Activated T-cell treated with anti-CD3 and anti-CD28 coated beads for 1 hour (primary cell): ENCODE results near the gene MKS1.
A peak's percentile ranks its signal among the peaks of the same experiment; 100 is the strongest.

ENCODE experiments used
- DNase-seq: peaks from one replicate; pipeline ENCODE4 v3.0.0-alpha.2; 2020; ENCODE audit warnings: low read depth

Gene MKS1

GRCh38 chr17:58200024-58200633, 18.9 kb downstream of the MKS1 start:
- DNase-seq, result peak; percentile 43

DNA sequence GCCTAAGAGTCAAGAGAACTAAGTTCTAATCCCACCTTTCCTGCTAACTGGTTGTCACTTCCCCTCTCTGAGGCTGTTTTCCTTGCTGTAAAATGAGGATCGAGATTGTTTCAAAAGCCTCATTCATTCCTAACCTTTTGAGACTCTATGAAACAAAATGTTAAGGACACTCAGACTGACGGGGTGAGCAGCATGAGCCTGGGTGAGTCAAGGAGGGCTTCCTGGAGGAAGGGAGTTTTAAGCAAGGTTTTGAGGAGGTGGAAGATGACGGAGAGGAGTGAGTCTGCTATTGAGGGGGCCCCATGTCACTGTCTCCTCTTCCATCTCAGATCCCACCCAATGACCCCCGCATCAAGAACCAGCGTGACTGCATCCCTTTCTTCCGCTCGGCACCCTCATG, 22.4 kb downstream of the MKS1 start:
- DNase-seq, result no peak

GRCh38 chr17:58195518-58196123, 23.4 kb downstream of the MKS1 start:
- DNase-seq, result no peak

DNA sequence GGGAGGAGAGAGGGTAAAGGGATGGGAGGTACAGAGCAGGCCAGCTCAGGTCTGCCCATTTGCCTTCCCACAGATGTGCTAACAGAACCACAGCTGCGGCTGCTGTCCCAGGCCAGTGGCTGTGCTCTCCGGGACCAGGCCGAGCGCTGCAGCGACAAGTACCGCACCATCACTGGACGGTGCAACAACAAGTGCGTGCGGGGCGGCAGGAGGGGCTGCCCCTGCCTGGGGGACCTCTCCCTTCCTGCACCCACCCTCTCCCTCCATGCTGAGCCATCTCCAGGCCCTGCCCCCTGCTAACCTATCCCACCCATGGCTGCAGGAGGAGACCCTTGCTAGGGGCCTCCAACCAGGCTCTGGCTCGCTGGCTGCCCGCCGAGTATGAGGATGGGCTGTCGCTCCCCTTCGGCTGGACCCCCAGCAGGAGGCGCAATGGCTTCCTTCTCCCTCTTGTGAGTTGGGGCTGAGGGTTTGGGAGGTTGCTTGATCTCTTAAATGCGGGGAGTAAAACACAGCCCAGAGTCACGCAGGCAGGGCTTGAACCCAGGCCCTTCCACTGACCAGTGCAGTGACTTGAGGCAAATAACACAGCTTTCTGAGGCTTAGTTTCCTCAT, 25.3 kb downstream of the MKS1 start:
- DNase-seq, result no peak

- DNase-seq, result no peak
These were observed 26.4 kb downstream of the MKS1 start, which contains the start of gene EPX for GRCh38 chr17:58192612-58193011. Gene EPX (plus strand): TSS chr17:58192726. CDS start chr17:58192847, 121 bp downstream.

DNA sequence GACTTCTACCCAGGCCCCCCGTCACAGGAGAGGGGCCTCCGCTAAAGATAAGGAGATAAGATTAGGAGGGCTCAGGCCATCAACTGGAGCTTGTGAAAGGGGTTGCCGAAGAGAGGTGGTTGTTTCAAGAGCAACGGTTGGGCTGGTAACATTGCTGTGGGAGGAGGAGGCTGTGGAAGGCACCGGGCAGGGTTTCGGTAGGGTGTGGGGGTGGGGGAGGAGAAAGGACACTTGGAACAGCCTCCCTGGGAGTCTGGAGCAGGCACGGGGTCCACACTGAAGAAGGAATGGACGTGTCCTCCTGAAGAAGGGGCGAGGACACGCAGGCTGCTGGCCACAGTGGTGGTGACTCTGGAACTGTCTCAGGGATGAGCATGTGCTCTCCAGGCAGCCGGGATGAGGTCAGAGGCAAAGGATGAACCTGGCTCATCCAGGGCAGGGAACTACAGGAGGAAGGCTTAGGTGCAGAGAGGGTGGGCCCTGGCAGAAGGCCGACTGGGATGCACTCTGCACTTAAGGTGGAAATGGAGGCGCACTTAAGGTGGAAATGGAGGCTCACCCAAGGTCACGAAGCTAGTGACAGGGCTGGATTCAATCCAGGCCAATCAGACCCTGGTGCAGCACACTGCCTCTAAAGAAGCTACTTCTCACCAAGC, 27.7 kb downstream of the MKS1 start:
- no peak for DNase-seq

DNA sequence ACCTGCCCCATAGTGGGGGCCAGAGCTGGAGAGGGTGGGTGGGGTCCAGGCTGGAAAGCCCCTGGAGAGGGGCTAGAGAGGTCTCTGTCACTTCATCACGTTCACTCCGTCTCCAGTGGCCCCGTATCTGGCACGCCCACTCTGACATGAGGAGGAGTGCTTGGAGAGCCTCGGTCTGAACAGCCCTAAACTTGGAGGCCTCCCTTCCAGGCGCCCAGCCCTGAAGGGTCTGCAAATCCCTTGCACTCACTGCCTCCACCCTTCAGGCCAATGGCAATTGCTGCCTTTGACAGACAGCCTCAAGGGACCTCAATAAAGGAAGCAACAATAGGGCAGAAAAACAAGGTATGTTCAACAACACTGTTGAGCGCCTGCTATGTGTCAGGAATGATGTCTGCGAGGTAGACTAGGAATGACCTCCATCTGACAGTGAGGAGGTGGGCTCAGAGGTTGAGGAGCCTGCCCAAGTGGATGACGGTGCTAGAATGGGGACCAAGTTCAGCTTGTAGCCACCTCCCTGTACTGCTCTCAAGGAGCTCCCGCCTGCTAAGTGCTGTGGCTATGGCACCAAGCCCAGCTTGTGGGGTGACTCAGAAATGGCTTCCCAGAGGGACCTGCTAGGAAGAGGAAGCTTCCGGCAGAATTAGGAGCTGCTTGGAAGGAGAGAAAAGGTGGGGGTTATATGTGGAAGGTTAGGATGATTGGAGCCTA, 29.5 kb downstream of the MKS1 start:
- no peak for DNase-seq

- no peak for DNase-seq
These were observed 31.4 kb downstream of the MKS1 start for GRCh38 chr17:58187675-58188074.

- no peak for DNase-seq
These were observed 32.0 kb downstream of the MKS1 start for GRCh38 chr17:58187063-58187462.

- no peak for DNase-seq
These were observed 32.5 kb downstream of the MKS1 start for GRCh38 chr17:58186591-58186990.

DNA sequence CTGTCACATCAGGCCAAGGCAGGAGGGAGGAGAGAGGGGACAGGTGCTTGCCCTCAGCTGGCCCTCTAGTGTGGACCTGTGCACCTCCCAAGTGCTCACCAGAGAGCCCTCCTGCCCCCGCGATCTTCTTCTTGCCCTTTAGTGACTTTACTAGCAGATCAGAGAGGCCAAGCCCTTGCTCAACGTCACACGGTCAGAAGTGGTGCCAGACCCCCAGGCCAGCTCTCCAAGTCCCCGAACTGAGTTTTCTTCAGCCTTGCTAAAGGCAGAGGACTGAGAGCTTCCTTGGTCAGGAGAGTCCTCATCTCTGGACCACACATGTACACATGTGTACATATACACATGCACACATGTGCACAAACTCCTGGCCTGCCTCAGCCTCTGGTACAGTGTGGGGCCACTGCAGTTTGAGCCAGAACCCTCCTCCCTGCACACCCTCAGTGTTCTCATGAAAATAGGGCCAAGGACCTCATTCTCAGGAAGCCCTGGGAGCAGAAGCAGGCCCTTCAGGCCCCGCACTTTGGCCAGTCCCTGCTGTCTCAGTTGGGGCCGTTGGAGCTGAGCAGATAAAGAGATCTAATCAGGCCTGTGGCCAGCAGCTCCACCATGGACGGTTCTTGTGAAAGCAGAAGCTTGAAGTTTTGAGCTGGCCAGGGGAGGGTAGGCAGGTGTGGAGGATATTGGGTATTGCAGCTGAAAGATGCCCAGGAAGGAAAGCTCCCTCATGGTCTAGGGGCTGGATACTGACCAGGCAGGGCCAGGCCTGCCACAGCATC, 33.9 kb downstream of the MKS1 start:
- DNase-seq, result no peak

- DNase-seq, result no peak
These were observed 34.6 kb downstream of the MKS1 start for GRCh38 chr17:58184308-58184985.

DNA sequence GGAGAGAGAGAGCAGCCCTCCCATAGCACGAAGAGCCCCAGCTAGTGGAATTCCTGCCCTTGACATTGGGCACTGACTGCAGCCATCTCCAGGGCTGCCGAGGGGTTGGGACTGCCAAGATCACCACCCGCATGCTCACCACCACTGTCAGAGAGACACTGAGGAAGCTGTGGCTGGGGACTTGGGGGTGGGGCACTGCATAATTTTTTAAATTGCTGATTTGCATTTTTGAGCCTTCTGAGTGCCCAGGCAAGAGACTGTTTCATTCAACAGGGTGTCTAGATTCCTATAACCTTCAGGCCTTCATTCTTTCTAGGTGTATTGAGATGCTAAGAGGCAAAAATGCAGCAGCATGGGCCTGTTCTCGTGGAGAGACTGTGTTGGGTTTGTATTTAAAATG, 35.5 kb downstream of the MKS1 start:
- DNase-seq, result no peak

GRCh38 chr17:58181796-58182195, 37.3 kb downstream of the MKS1 start:
- no peak for DNase-seq

DNA sequence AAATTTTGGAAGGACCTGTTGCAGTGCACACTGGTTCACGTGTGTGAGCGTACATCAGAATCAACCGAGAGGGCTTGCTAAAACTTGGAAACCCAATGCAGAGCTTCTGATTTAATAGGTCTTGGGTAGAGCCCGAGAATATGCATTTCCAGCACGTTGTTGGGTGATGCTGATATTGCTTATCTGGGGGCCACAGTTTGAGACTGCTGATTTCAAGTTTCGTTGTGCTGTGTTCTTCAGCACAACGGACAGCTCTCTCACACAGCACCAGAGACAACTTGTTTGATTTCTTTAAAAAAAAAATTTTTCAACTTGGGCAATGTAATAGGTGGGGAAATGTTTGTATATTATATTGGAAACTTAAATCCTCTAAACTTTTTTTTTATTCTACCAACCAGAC, 42.9 kb downstream of the MKS1 start:
- no peak for DNase-seq

DNA sequence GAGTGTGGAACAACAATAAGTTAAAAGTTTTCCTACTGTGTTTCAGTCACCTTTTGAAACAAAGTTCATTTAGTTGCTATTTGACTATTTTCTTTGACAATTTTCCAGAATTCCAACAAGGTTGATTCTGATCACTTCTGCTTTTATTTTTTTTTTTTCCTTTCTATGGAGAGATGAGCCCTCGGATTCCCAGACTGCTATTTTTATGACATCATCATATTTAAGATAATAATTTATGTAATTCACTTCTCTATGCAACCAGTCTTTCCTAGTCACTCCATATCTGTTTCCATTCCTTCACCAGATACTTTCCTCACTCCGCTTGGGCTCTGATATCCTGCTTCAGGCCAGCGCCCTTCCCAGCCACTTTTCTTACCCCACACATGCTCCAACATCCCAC, 44.2 kb downstream of the MKS1 start:
- no peak for DNase-seq

- DNase-seq, result no peak
These were observed 46.5 kb downstream of the MKS1 start for GRCh38 chr17:58172369-58173071.

DNA sequence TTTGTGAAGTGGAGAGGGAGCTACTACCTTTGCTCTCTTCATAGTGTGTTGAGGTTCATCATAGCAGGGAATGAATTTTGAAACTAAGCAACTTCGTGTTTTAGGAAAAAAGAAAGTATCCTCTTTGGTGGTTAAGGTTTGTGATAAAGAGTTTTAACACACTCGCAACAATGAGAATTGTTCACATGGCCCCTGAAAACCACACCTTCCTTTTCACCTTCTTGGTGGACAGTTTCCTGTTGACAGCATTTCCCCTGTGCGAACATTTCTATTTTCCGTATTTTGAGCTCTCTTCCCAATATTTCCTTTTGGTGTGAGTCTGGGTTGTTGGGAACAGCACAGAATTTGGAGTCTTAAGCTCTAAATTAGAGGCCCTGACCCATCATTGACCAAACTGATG, 48.4 kb downstream of the MKS1 start:
- DNase-seq, result no peak

DNA sequence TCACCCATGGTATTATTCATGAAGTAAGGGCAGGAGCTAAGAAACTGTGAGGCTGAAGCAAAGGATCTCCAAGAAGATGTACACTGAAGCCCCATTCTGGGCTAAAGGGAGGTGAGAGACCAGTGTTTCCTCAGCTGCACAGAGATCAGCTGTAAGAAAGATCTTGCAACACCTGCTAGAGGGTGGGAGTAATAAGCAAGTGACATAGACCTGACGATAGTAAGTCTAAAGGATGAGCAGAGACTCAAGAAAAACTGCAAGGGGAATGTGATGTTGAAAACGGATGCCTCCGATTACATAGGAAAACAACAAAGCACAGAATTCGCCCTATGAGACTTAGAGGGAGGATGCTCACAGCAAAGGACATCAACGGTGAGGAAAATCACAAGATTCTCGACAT, 52.4 kb downstream of the MKS1 start, which contains the start of gene OR4D2:
Gene OR4D2, plus strand, starts transcription at position 301 of the 400 bp plus-strand sequence. CDS start 2,674 bp downstream, outside the sequence.
- no peak for DNase-seq

GRCh38 chr17:58165981-58166380, 53.1 kb downstream of the MKS1 start:
- no peak for DNase-seq
